ENCODE results near the gene RGS9BP. TPM values are rescaled to one million over a fixed set of nuclear protein-coding genes. Genes with fewer than 3 reads are reported as not detected.

The RGS9BP gene
- total RNA-seq, 1 experiment from 2014 or later, result 0.85 TPM

DNA sequence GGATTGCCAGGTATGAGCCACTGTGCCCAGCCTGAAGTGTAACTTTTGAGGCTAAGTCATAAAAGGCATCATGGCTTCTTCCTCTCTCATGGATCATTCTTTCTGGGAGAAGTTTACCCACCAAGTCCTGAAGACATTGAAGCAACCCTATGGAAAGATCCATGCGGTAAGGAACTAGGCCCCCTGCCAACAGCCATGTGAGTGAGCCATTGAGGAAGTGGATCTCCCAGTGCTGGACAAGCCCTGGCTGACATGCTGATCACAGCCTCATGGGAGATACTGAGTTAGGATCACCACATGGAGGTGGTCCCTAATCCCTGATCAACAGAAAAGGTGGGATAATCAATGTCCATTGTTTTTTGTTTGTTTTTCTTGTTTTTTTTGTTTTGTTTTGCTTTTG is 12.7 kb downstream of the RGS9BP start:
- H3K79me2 ChIP-seq (ENCODE audit: low read depth), result peaks cover 13% of the 10 kb centered on the region
- H4K20me1 ChIP-seq (ENCODE audit: insufficient read depth), result no peaks in the 10 kb centered on the region
- ChIA-PET CTCF (no interaction called here), POLR2A (ENCODE audit: unreplicated experiment) (no interaction called here)
- no peaks in the 10 kb centered on the region for H3K9me3 ChIP-seq (ENCODE audit: insufficient read depth, low read depth)
- TF ChIP-seq, protein P1, sequence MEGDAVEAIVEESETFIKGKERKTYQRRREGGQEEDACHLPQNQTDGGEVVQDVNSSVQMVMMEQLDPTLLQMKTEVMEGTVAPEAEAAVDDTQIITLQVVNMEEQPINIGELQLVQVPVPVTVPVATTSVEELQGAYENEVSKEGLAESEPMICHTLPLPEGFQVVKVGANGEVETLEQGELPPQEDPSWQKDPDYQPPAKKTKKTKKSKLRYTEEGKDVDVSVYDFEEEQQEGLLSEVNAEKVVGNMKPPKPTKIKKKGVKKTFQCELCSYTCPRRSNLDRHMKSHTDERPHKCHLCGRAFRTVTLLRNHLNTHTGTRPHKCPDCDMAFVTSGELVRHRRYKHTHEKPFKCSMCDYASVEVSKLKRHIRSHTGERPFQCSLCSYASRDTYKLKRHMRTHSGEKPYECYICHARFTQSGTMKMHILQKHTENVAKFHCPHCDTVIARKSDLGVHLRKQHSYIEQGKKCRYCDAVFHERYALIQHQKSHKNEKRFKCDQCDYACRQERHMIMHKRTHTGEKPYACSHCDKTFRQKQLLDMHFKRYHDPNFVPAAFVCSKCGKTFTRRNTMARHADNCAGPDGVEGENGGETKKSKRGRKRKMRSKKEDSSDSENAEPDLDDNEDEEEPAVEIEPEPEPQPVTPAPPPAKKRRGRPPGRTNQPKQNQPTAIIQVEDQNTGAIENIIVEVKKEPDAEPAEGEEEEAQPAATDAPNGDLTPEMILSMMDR (conservative IDR thresholded peaks at IDR 0.05), result no peak
- TF ChIP-seq EZH2 (IDR thresholded peaks at IDR 0.05; ENCODE audit: low read depth), result no peak
- peaks cover 6% of the 10 kb centered on the region; the same call in 1 of the 2 replicates for H3F3A ChIP-seq (ENCODE audit: insufficient read depth, low read depth)
- intact Hi-C loops (cut with micrococcal nuclease; ENCODE audit: unreplicated experiment), result no loop called here
- H3K27ac ChIP-seq, result no peak overlapping the region
- no peak overlapping the region for H2AFZ ChIP-seq
- H3K4me3 ChIP-seq, result no peak overlapping the region
- no peak for DNase-seq
- H3K9me2 ChIP-seq (ENCODE audit: insufficient read depth), result no peaks in the 10 kb centered on the region
- no peaks in the 10 kb centered on the region for H3K27me3 ChIP-seq (ENCODE audit: insufficient read depth, low read depth)
- BruUV-seq (replicated peaks), result no TSS peak
- no peak overlapping the region for H3K4me2 ChIP-seq
- H3K36me3 ChIP-seq (ENCODE audit: low read depth), result no peaks in the 10 kb centered on the region
- peaks cover 18% of the 10 kb centered on the region for H3K4me1 ChIP-seq (replicated peaks; ENCODE audit: insufficient read depth)

DNA sequence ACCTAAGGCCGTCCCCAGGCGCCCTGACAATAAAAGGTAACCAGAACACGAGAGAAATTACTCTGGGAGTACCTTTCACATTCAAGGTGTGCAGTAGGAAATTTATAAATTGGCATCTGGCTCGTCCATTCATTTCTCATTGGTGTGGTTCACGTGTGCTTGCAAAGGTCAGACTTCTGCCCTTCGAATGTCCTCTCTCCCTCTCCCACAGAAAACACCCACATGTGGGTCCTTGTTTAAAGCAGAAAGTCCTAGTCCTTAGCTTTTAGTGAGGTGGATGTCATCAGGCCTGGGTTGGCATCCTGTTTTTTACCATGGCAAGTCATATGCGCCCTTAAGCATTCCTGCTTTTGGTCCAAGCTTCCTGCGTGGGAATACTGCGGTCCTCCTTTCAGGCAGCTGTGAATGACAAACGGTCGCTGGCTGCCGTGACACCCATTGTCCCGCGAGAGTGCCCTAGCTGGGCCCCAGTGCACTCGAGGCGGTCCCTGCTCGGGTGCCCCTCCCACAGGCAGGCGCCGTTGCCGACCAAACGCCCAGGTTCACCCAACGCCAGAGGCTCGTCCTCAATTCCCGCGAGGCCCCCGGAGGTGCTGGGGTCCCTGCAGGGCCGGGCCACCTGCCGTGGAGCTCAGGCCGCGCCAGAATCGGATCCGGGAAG is 15.8 kb downstream of the RGS9BP start, which contains the start of gene NUDT19:
Gene NUDT19, plus strand, starts transcription at position 531 of the 661 bp plus-strand sequence. CDS start 140 bp downstream, outside the sequence.
- peaks cover 45% of the 10 kb centered on the region for H3K79me2 ChIP-seq (ENCODE audit: low read depth)
- H3K36me3 ChIP-seq (ENCODE audit: low read depth), result 0 out of 2 replicates have a peak, but pooled peaks cover 4% of the 10 kb centered on the region
- peaks cover 35% of the 10 kb centered on the region for H3K4me1 ChIP-seq (replicated peaks; ENCODE audit: insufficient read depth)
- DNase-seq, result peak; percentile 75 to 90
- H3K9me2 ChIP-seq (ENCODE audit: insufficient read depth), result no peaks in the 10 kb centered on the region
- H3F3A ChIP-seq (ENCODE audit: insufficient read depth, low read depth), result peaks cover 17% of the 10 kb centered on the region; the same call in 1 of the 2 replicates
- intact Hi-C loops (cut with micrococcal nuclease; ENCODE audit: unreplicated experiment), result loop anchor here (5.0 to 10.0 kb wide), 2 partner anchors 281 to 483 kb away; partner anchors contain the start of genes CEP89 and FAAP24
- H3K4me3 ChIP-seq, result peak within 1 kb of the TSS; percentile 85
- H3K9me3 ChIP-seq (ENCODE audit: insufficient read depth, low read depth), result no peaks in the 10 kb centered on the region
- peak within 1 kb of the TSS; percentile 68; the same call in 1 of the 2 replicates for H3K27ac ChIP-seq
- TSS peak; percentile 46 for BruUV-seq (replicated peaks)
- TF ChIP-seq EZH2 (IDR thresholded peaks at IDR 0.05; ENCODE audit: low read depth), result no peak
- H2AFZ ChIP-seq, result peak within 1 kb of the TSS; percentile 86
- CTCF ChIA-PET, result interaction anchor here (0.6 kb wide), 1 partner anchor 24 kb away, joined by 3 read pairs; no protein-coding TSS in a partner anchor
- peak within 1 kb of the TSS; percentile 88 for H3K4me2 ChIP-seq
- H4K20me1 ChIP-seq (ENCODE audit: insufficient read depth), result peaks cover 21% of the 10 kb centered on the region
- POLR2A ChIA-PET (ENCODE audit: unreplicated experiment), result interaction anchor here (0.6 to 0.9 kb wide), 4 partner anchors 9 to 1525 kb away, joined by 3 to 8 read pairs (median 5); no protein-coding TSS in a partner anchor
- H3K27me3 ChIP-seq (ENCODE audit: insufficient read depth, low read depth), result no peaks in the 10 kb centered on the region

DNA sequence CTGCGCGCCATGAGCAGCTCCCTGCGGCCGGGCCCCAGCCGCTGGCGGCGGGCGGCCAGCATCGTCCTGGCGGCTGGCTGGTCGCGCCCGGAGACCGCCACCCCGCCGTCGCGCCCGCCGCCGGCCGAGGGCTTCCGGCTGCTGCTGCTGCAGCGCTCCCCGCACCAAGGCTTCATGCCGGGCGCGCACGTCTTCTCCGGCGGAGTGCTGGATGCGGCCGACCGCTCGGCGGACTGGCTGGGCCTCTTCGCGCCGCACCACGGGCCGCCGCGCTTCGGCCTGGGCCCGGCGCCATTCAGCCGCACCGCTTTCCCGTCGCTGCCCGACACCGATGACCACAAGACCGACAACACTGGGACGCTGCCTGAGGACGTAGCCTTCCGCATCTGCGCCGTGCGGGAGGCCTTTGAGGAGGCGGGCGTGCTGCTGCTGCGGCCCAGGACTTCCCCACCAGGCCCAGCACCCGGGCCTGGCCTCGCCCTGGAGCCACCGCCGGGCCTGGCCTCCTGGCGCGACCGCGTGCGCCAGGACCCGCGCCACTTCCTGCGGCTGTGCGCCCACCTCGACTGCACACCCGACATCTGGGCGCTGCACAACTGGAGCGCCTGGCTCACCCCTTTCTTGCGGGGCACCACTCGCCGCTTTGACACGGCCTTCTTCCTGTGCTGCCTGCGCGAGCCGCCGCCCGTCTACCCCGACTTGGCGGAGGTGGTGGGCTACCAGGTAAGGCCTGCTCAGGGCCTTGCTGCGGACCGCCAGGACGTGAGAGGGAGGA is 16.5 kb downstream of the RGS9BP start:
- Histone ChIP-seq H4K20me1 (ENCODE audit: insufficient read depth) (peaks cover 21% of the 10 kb centered on the region), H3K4me2 (peak overlapping the region; percentile 88), H2AFZ (peak overlapping the region; percentile 86), H3K4me1 (replicated peaks; ENCODE audit: insufficient read depth) (peaks cover 35% of the 10 kb centered on the region), H3F3A (ENCODE audit: insufficient read depth, low read depth) (peaks cover 17% of the 10 kb centered on the region; the same call in 1 of the 2 replicates), H3K4me3 (peak overlapping the region; percentile 85), H3K27me3 (ENCODE audit: insufficient read depth, low read depth) (no peaks in the 10 kb centered on the region), H3K36me3 (ENCODE audit: low read depth) (peaks cover 4% of the 10 kb centered on the region; the same call in 1 of the 2 replicates), H3K9me2 (ENCODE audit: insufficient read depth) (no peaks in the 10 kb centered on the region), H3K79me2 (ENCODE audit: low read depth) (peaks cover 52% of the 10 kb centered on the region), H3K27ac (peak overlapping the region; percentile 68; the same call in 1 of the 2 replicates), H3K9me3 (ENCODE audit: insufficient read depth, low read depth) (no peaks in the 10 kb centered on the region)
- ChIA-PET CTCF (no interaction called here), POLR2A (ENCODE audit: unreplicated experiment) (interaction anchor here (0.6 to 0.9 kb wide), 3 partner anchors 8 to 92 kb away, joined by 4 to 8 read pairs (median 6); no protein-coding TSS in a partner anchor)
- intact Hi-C loops (cut with micrococcal nuclease; ENCODE audit: unreplicated experiment), result loop anchor here (1.0 to 10.0 kb wide), 3 partner anchors 17 to 483 kb away; partner anchors contain the start of genes ANKRD27, CEP89, FAAP24 and RGS9BP
- peak; percentile 48 to 60 for DNase-seq
- no TSS peak for BruUV-seq (replicated peaks)
- TF ChIP-seq EZH2 (IDR thresholded peaks at IDR 0.05; ENCODE audit: low read depth), result no peak
- TF ChIP-seq, protein P1 (conservative IDR thresholded peaks at IDR 0.05), result no peak
